Transverse colon (tissue), 1 donor: ENCODE results near the gene PSMA5.

Experiments used
- EP300 ChIP-seq: sonication (generic); formaldehyde crosslinking; IDR thresholded peaks from one replicate; pipeline ENCODE4 v1.6.1; 2017; ENCODE audit warnings: antibody characterized with exemption, low read depth
- POLR2A ChIP-seq: fragments of 450-650 bp; IDR thresholded peaks from one replicate; pipeline ENCODE4 v1.6.1; 2016; ENCODE audit warnings: antibody characterized with exemption, mild to moderate bottlenecking, moderate library complexity

DNA sequence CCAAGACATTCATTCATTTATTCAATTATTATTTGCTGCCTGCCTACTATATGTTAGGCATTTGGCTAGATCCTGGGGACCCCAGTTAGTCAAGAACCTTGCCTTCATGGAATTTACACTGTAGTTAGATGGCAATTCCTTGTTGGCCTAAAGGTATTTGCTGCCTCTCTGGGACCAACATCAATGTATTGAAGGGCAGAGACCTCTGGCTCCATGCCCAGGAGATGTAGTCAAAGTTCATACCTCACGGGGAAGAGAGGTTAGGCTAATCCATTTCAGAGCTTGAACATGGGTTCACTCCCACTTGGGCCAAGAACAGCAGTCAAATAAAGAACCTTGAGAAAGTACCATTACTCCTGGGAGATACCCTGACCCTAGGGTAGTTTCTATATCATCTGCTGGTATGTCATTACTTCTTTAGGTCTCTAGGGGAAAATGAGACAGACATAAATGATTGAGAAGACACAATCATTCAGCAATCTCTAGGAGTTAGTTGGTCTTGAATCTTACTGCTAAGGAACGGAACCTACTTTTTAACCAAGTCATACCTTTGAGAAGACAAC, 60.5 kb downstream of the PSMA5 start:
- TF ChIP-seq EP300, result no peak
- TF ChIP-seq POLR2A, result no peak
